Astrocyte (in vitro differentiated cells and primary cell): ENCODE measurements around the gene FBXW12. TPM values are rescaled to one million over a fixed set of nuclear protein-coding genes. Genes with fewer than 3 reads are reported as not detected.
A peak's percentile ranks its signal among the peaks of the same experiment; 100 is the strongest.

Experiments
- DNase-seq: peaks from one replicate; pipeline ENCODE4 v3.0.0-alpha.2; 2010; ENCODE audit warnings: low read depth
- FAIRE-seq: peaks from 2 replicates; lab custom pipeline; 2011; peaks lifted over from hg19 to GRCh38; lab: Jason Lieb, UNC
- H2AFZ ChIP-seq: 2 replicates; pipeline ENCODE4 v1.6.0; 2012; ENCODE audit warnings: low read depth, low read length, inconsistent platforms
- H3K27ac ChIP-seq: 2 replicates; pipeline ENCODE4 v1.5.1; 2011; ENCODE audit warnings: low read depth, low read length, inconsistent platforms
- H3K27me3 ChIP-seq: 2 replicates; pipeline ENCODE4 v1.6.0; 2011; ENCODE audit warnings: low read length, inconsistent platforms; ENCODE audit not compliant: insufficient read depth
- H3K36me3 ChIP-seq: 2 replicates; pipeline ENCODE4 v1.5.1; 2011; ENCODE audit warnings: low read length, inconsistent platforms; ENCODE audit not compliant: insufficient read depth
- H3K4me1 ChIP-seq: 2 replicates; pipeline ENCODE4 v1.5.1; 2011; ENCODE audit warnings: low read length, inconsistent platforms; ENCODE audit not compliant: insufficient read depth
- H3K4me2 ChIP-seq: 2 replicates; pipeline ENCODE4 v1.6.0; 2012; ENCODE audit warnings: low read length, inconsistent platforms
- H3K4me3 ChIP-seq: 2 replicates; pipeline ENCODE4 v1.5.1; 2011; ENCODE audit warnings: low read depth, mild to moderate bottlenecking, low read length, inconsistent platforms; ENCODE audit not compliant: insufficient read depth
- H3K79me2 ChIP-seq: 2 replicates; pipeline ENCODE4 v1.6.0; 2012; ENCODE audit warnings: mild to moderate bottlenecking, low read length, inconsistent platforms; ENCODE audit not compliant: insufficient read depth
- H3K9ac ChIP-seq: 2 replicates; pipeline ENCODE4 v1.6.0; 2012; ENCODE audit warnings: mild to moderate bottlenecking, low read length, inconsistent platforms
- H3K9me3 ChIP-seq: 2 replicates; pipeline ENCODE4 v1.5.1; 2012; ENCODE audit warnings: low read depth, mild to moderate bottlenecking, low read length, inconsistent platforms; ENCODE audit not compliant: insufficient read depth
- H4K20me1 ChIP-seq: 2 replicates; pipeline ENCODE4 v1.6.0; 2012; ENCODE audit warnings: low read length, inconsistent platforms; ENCODE audit not compliant: insufficient read depth
- H3K27ac Mint-ChIP-seq: one replicate; pipeline ENCODE4 v1.8.0; 2021; ENCODE audit warnings: mild to moderate bottlenecking, mixed read lengths; ENCODE audit not compliant: unreplicated experiment
- H3K27me3 Mint-ChIP-seq: one replicate; pipeline ENCODE4 v1.8.0; 2021; ENCODE audit warnings: low read depth, mixed read lengths; ENCODE audit not compliant: unreplicated experiment
- H3K36me3 Mint-ChIP-seq: one replicate; pipeline ENCODE4 v1.8.0; 2021; ENCODE audit warnings: low read depth, mixed read lengths; ENCODE audit not compliant: unreplicated experiment
- H3K4me1 Mint-ChIP-seq: one replicate; pipeline ENCODE4 v1.8.0; 2021; ENCODE audit warnings: low read depth, mixed read lengths; ENCODE audit not compliant: unreplicated experiment
- H3K4me3 Mint-ChIP-seq: one replicate; pipeline ENCODE4 v1.8.0; 2021; ENCODE audit warnings: mild to moderate bottlenecking, moderate library complexity, mixed read lengths; ENCODE audit not compliant: unreplicated experiment
- H3K9me3 Mint-ChIP-seq: one replicate; pipeline ENCODE4 v1.8.0; 2021; ENCODE audit warnings: mild to moderate bottlenecking, mixed read lengths; ENCODE audit not compliant: unreplicated experiment
- EZH2 ChIP-seq: IDR thresholded peaks from 2 replicates; pipeline ENCODE4 v1.6.1; 2012; ENCODE audit warnings: mild to moderate bottlenecking, low read length, inconsistent platforms; ENCODE audit not compliant: insufficient read depth
- total RNA-seq: library from RNA; stranded (reverse); gene quantifications from 2 replicates; pipeline ENCODE4 v1.2.1, GENCODE V29; 2021
- TF ChIP-seq, protein P1 (sequence below): IDR thresholded peaks from 2 replicates; pipeline ENCODE4 v1.5.1; 2011; ENCODE audit warnings: low read depth, mild to moderate bottlenecking, inconsistent platforms, low read length, moderate library complexity; ENCODE audit not compliant: insufficient read depth

The FBXW12 gene
- total RNA-seq, 1 donor from 2014 or later: not detected

DNA sequence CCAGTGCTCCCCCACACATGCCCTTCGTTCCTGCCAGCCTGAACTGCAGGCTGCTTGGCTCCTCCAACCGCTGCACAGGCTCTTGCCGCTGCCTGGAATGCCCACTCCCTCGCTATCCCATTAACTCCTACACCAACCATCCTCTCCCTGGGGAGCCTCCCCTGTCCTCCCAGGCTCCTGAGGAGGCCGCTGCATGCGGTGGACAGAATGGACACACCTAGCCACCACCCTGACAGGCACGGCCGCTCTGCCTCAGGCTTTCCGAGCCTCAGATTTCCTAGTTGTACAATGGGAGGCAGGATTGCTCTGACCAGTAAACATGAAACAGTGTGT is 55.6 kb downstream of the FBXW12 start:
- peaks cover 57% of the 10 kb centered on the region for H4K20me1 ChIP-seq
- H3K4me2 ChIP-seq: peak overlapping the region; percentile 97
- H3K4me3 ChIP-seq: peak overlapping the region; percentile 68
- peaks cover 43% of the 10 kb centered on the region for H3K79me2 ChIP-seq
- Mint-ChIP-seq H3K36me3 (peaks cover 10% of the 10 kb centered on the region), H3K4me3 (peak overlapping the region; percentile 85), H3K27ac (no peak overlapping the region), H3K9me3 (no peaks in the 10 kb centered on the region), H3K27me3 (no peaks in the 10 kb centered on the region), H3K4me1 (peaks cover 44% of the 10 kb centered on the region)
- no peak overlapping the region for H2AFZ ChIP-seq
- no peaks in the 10 kb centered on the region for H3K27me3 ChIP-seq
- peaks cover 7% of the 10 kb centered on the region for H3K36me3 ChIP-seq
- peak overlapping the region; percentile 84 for H3K9ac ChIP-seq
- peaks cover 46% of the 10 kb centered on the region for H3K4me1 ChIP-seq
- TF ChIP-seq, protein P1, sequence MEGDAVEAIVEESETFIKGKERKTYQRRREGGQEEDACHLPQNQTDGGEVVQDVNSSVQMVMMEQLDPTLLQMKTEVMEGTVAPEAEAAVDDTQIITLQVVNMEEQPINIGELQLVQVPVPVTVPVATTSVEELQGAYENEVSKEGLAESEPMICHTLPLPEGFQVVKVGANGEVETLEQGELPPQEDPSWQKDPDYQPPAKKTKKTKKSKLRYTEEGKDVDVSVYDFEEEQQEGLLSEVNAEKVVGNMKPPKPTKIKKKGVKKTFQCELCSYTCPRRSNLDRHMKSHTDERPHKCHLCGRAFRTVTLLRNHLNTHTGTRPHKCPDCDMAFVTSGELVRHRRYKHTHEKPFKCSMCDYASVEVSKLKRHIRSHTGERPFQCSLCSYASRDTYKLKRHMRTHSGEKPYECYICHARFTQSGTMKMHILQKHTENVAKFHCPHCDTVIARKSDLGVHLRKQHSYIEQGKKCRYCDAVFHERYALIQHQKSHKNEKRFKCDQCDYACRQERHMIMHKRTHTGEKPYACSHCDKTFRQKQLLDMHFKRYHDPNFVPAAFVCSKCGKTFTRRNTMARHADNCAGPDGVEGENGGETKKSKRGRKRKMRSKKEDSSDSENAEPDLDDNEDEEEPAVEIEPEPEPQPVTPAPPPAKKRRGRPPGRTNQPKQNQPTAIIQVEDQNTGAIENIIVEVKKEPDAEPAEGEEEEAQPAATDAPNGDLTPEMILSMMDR: no peak
- TF ChIP-seq EZH2: no peak
- no peak for DNase-seq
- H3K27ac ChIP-seq: no peak overlapping the region
- no peak for FAIRE-seq
- H3K9me3 ChIP-seq: no peaks in the 10 kb centered on the region

DNA sequence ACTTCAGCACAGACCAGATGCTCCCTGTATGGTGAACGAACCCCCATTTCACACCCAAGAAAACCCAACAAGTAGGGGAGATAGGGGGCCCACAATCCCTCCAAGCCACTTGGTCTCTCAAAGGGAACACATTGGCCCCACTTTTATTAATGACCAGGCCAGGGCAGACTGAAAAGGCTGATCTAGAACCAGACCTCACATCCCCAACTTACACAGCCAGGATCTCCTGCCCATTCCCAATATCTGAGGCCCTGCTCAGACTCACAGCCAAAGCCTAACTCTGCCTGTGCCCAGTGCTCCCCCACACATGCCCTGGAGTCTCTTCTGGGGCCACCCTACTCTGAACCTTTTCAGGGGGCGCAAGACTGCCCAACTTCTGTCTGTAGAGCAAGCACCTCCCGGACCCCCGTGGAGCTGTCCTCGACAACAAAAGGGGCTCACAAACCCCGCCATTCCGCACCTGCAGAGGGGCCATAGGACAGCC is 56.1 kb downstream of the FBXW12 start:
- no peak for DNase-seq

More for the DNA sequence above, 56.1 kb downstream of the FBXW12 start:
- Mint-ChIP-seq H3K4me1 (peaks cover 46% of the 10 kb centered on the region), H3K4me3 (peak overlapping the region; percentile 85), H3K9me3 (no peaks in the 10 kb centered on the region), H3K27me3 (no peaks in the 10 kb centered on the region), H3K27ac (peak overlapping the region; percentile 80), H3K36me3 (peaks cover 8% of the 10 kb centered on the region)
- FAIRE-seq: no peak
- H4K20me1 ChIP-seq: peaks cover 52% of the 10 kb centered on the region
- H3K9me3 ChIP-seq: no peaks in the 10 kb centered on the region
- H2AFZ ChIP-seq: peak overlapping the region; percentile 56
- H3K36me3 ChIP-seq: peaks cover 7% of the 10 kb centered on the region
- peak overlapping the region; percentile 68 for H3K4me3 ChIP-seq
- H3K79me2 ChIP-seq: peaks cover 43% of the 10 kb centered on the region
- H3K27ac ChIP-seq: no peak overlapping the region
- peak overlapping the region; percentile 97 for H3K4me2 ChIP-seq
- H3K4me1 ChIP-seq: peaks cover 47% of the 10 kb centered on the region
- no peaks in the 10 kb centered on the region for H3K27me3 ChIP-seq
- TF ChIP-seq, protein P1: no peak
- no peak for TF ChIP-seq EZH2
- H3K9ac ChIP-seq: peak overlapping the region; percentile 84
